HG03066 (cell line): ENCODE data around the gene ARHGEF37.
"Not testable (repeated sequence)": the region's sequence is repeated elsewhere in the genome, so short reads cannot be mapped to it uniquely, and the experiment has no call there.

Source experiments
- ATAC-seq: cut with Tn5 transposase; IDR thresholded peaks from one replicate; pipeline ENCODE4 v1.9.1; 2021; ENCODE audit warnings: low read depth; ENCODE audit not compliant: unreplicated experiment

The ARHGEF37 gene

DNA sequence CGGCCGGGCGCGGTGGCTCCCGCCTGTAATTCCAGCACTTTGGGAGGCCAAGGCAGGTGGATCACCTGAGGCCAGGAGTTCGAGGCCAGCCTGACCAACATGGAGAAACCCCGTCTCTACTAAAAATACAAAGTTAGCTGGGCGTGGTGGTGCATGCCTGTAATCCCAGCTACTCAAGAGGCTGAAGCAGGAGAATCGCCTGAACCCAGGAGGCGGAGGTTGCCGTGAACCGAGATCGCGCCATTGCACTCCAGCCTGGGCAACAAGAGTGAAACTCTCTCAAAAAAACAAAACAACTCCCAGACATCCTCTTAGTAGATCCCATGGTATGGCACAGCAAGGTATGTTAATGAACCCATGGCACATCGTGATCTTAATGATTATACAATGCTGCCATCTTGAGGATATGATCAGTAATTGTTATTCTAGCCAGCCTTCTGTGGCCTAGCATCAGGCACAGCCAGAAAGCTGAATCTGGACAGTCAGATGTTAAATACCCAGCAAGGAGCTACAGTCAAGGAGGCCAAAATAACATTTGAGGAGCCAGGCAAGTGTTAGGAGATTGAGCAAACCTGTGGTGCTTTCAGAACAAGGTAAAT is 16.7 kb upstream of the ARHGEF37 start:
- ATAC-seq = peak; percentile 81

DNA sequence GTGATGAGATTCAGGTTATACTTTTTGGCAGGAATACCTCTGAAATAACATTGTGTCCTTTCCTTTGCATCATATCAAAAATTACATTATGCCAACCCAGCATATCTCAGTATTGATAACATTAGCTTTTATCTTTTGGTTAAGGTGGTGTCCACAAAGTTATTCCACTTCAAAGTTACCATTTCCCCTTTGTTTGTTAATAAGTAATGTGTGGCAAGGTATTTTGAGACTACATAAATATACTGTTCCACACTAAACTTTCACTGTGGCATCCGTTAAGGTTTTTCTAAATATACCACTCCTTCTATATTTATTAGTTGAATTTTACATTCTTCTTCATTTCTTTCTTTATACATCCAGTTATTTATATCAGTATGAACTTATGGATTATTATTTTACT is 14.1 kb upstream of the ARHGEF37 start:
- ATAC-seq = no peak

DNA sequence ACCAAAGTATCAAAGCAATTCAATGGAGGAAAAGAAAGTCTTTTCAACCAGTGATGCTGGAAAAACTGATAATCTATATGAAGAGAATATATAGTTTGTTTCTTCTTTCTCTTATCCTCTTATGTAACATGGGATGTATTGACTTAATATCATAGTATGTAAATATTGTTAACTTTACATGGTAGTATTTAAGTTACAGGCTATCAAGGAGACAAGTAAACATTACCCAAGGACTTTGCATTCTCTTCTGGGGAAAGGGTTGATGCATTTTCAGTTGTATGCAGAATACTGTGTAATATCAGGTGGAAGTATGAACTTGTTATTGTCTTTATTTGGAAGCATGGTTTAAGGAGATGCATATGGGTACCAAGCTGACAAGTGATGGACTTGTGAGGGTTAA is 9.1 kb upstream of the ARHGEF37 start:
- no peak for ATAC-seq

DNA sequence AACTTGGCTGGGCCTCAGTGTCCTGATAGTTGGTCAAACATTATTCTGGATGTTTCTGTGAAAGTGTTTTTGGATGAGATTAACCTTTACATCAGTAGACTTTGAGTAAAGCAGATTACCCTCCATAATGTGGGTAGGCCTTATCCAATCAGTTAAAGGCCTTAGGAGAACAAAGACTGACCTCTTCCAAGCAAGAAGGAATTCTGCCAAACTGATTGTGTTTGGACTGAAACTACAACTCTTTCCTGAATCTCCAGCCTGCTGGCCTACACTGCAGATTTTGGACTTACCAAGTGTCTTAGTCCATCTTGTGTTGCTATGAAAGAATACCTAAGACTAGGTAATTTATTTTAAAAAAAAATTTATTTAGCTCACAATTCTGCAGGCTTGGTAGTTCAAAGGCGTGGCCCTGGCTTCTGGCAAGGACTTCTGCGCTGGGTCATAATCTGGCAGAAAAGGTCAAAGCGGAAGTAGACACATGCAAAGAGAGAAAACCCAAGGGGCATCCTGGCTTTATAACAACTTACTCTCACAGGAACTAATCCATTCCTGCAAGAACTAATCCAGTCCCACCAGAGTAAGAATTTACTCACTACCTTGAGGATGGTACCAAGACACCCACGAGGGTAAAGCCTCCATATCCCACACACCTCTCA is 8.6 kb upstream of the ARHGEF37 start:
- ATAC-seq = no peak

DNA sequence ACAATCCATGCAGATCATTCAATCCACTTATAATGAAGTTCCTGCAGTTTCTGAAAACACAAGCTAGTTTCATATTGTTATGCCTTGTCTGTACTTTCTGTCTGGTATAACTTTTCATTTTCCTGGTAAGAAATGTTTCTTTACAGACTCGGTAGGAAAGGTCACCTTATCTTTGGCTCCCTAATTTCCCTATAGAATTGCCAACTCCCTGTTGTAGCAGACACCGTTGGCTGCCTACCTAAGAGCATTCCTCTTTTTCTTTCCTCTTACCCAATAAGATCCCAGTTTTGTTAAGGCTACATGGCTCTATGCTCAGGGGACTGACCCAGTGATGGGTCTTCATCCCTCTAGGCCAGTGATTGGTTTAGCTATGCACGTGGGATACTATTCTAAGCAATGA is 6.2 kb upstream of the ARHGEF37 start:
- ATAC-seq = no peak

DNA sequence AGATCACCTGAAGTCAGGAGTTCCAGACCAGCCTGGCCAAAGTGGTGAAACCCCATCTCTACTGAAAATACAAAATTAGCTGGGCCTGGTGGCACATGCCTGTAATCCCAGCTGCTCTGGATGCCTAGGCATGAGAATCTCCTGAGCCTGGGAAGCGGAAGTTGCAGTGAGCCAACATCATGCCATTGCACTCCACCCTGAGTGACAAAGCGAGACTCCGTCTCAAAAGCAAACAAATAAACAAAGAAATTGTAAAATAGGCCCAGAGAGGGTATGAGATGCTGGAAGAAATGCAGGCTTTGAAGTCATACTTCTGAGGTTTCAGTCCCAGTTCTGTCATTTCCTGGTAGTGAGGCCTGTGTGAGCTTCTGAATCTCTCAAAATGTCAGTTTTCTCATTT is 5.3 kb upstream of the ARHGEF37 start:
- ATAC-seq = no peak

DNA sequence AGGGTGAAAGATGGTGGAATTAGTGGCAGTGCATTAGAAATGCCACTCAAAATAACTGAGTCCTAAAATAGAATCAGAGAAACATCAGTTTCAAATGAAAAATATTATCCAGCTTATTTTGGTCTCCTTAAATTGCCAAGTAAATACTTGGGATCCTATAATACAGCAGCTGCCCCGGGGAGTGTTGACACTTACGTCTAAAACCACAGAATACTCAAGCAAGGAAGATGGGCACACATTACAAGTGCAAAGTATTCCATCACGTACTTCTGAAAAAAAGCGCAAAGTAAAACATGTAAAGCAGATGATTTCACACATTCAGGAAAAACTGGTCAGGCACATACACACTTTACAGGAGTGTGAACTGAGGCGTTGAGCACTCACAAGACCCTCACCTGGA is 2.4 kb upstream of the ARHGEF37 start:
- ATAC-seq = no peak

DNA sequence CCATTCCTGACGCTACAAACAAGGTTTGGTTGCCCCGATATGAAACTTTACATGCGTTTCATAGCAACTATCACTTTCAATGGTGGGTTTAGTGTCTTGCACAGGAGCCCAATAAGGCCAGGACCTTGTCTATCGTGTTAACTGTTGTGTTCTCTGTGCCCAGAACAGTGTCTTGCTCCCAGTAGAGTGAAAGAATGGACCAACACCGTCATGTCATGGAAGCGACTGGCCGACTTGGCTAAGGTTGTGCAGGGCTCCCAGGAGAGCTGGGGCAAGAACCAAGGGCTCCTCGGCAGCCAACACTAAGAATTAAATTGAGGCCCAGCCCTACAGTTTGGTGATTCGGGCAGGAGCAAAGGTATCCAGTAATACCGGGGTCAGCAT is 498 bp upstream of the ARHGEF37 start:
- ATAC-seq = no peak

DNA sequence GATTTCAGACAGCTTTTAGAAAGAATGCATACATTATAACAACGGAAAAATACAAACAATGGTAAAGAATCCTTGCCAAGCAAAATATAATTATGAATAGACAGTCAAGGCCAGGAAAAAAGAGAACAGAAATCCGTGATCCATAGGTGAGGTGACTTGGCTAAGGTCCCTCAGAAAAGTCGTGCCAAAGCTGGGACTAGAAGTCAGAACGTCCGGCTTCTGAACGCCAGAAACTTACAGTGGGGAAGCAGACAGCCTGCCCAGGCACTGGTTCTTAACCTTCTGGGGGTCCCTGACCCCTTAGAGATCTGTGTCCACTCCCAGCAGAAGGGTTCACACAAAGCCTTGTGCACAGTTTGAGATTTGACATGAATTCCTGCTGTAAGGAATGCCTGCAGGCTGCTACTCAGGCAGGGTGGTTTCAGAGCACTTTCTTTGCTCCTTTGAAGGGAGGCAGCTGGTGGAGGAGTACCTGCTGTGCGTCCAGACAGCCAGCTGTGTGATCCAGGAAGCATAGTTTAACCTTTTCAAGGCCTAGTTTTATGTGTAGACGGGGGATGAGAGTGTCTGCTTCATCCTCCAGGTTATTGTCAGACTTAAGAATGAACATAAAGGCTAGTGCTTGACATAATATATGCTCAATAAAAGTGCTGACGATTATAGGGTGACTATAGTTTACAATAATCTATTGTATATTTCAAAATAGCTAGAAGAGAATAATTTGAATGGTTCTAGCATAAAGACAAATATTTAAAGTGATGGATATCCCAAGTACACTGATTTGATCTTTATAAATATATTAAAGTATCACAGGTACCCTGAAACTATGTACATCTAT is 852 bp downstream of the ARHGEF37 start:
- ATAC-seq = no peak

DNA sequence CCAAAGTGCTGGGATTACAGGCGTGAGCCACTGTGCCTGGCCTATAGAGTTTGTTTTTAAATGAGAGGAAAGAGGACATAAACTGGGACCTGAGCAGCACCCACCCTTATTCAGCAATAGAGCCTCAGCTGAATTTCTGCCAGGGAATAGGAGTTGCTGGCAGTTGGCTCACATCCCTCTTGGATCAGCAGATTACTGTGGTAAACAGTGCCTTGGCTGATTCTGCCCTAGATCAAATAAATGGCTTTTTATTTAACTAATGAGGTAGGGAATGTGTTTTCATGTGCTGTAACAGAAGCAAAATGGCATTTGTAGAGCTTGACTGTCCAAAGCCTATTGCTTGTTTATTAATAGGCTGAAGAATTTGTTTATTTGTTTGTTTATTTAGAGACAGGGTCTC is 2.1 kb downstream of the ARHGEF37 start:
- no peak for ATAC-seq

DNA sequence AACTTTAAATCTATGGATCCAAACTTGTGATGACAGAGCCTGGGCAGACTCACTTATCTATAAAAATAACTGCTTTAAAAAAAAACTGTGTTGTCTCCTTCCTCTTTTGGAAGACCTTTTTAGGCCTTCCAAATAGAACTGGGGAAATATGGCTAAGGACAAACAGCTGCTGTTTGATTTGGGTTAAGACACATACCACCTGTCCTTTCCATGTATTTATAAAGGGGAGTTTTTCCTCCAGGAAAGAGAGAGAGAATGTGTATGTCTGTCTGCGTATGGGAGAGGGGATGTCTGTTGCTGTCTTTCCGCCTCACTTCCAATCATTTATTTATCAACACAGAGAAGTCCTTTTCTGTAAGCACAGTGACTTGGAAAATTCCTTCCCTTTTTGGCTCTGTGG is 2.8 kb downstream of the ARHGEF37 start:
- no peak for ATAC-seq

DNA sequence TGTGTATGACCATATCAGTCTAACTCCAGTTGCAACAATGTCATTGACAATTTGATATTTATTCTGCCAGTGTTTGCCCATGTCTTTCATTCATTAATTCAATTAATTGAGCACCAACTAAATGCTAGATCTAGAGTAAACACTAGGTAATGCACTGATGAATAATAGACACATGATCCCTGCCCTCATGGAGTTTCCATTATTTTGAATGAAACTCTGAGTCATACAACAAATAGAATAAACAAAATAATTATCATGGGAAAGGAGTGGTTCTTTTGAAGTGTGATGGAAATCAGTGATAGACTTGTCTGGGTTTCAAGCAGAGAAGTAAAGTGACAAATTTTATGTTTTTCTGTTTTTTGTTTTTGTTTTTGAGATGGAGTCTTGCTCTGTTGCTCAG is 4.6 kb downstream of the ARHGEF37 start:
- ATAC-seq = no peak

DNA sequence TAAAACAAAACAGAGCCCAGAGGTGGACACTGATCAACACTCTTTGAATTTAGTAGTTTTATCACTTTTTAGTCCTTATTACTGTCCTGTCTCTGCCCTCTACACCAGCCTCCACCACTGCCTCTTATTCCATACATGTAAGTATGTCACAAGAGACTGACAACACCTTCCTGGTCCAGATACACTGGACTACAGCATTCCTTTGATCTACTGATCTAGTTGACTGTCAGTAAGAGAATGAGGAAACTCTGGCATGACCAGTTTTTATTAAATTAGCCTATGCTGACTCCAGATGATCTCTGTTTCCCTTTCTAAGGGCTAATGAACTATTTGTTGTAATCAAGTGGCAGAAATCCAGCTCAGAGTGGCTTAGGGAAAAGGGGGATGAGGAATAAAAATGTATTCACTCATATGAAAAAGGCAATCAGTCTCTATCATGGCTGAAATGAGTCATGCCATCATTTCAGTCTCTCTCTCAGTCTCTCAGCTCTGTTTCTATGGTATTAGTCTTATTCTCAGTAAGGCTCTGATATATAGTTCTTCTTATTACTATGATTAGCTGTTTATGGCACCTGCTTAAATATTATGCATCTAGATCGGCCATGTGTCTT is 5.5 kb downstream of the ARHGEF37 start:
- ATAC-seq = no peak

DNA sequence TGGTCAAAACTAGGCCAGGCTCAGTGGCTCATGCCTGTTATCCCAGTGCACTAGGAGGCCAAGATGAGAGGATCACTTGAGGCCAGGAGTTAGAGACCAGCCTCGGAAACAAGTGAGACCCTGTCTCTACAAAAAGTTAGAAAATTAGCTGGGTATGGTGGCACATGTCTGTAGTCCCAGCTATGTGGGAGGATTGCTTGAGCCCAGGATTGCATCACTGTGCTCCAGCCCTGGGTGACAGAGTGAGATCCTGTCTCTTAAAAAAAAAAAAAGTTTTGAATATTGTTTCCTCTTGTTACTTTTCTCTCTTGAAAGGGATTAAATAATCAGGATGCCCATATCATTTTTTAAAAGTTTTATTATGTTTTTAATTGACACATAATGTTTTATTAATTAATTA is 7.6 kb downstream of the ARHGEF37 start:
- no peak for ATAC-seq

DNA sequence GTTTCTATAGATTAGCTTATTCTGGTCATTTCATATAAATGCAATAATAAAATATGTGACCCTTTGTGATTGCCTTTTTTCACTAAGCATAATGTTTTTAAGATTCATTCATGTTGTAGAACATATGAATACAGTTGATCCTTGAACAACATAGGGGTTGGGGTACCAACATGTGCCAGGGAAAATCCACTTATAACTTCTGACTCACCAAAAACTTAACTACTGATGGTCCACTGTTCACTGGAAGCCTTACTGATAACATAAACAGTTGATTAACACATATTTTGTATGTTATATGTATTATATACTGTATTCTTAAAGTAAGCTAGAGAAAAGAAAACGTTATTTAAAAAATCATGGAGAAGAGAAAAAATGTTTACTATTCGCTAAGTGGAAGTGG is 12.1 kb downstream of the ARHGEF37 start:
- no peak for ATAC-seq

DNA sequence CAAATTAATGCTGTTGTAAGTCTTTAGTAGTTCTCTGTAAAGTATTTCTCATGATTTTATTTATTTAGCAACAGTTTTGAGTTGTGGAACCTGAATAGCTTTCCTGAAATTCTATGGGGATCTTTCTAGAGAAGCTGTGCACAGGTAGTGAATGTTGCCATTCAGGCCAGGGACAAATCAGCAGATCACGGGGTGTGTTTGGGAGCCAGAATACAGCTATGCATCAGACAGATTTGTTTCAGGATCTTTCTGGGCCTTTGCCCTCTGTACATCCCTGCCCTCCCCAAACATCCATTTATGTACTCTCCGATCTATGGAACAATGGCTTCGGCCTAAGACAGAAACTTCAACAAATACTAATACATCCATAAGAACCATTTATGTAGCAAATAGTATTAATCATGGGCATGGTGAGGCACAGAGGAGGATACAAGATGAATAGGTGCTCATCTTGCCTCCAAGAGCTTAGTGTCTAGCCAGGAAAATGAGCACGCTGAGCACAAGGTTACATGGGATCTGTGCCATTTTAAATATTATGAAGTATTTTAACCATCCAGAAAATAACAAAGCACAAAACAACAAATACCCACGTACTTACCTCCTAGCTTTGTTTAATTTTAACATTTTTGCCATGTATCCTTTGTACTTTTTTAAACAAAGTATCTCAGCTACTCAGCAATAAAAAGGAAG is 13.1 kb downstream of the ARHGEF37 start:
- ATAC-seq = no peak

DNA sequence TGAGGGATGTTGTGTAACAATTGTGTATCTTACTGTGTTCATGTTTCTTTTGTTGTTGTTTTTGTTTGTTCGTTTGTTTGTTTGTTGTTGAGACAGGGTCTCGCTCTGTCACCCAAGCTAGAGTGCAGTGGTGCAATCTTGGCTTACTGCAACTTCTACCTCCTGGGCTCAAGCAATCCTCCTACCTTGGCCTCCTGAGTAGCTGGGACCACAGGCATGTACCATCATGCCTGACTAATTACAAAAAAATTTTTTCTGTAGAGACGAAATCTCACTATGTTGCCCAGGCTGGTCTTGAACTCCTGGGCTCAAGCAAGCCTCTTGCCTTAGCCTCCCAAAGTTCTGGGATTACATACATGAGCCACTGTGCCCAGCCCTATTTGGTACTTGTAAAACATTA is 13.8 kb downstream of the ARHGEF37 start:
- not testable (repeated sequence) for ATAC-seq

DNA sequence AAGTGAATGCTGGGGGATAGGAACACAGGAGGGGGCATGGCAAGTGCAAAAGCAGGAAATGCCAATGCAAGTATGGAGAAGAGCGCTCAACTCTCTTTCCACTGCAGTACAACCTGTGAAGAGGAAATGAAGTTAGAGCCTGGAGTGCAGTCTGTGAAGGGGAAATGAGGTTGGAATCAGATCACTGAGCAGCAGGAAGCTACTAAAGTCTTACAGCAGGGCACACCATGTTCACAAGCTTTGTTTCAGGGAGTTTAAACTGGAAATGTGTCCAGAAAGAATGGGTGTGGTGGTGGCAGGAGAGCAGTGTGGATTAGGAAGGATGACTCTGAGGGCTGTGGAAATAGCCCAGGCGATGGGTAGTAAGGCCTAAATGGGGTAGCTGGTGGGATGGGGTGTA is 15.4 kb downstream of the ARHGEF37 start:
- ATAC-seq = no peak

DNA sequence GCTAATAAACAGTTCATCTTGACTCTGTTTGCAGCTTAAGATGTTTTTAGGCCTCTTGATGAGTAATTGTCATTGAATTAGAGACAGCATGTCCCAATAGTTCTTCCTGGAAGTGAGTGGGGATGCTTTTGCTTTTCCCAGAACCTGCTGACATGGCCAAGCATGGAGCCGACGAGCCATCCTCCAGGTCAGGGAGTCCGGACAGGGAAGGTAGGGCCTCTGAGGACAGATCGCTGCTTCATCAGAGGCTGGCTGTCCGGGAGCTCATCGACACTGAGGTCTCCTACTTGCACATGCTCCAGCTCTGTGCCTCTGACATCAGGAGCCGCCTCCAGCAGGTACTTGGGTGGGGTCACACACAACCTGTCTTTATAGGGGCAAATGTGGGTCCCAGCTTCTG is 16.3 kb downstream of the ARHGEF37 start:
- no peak for ATAC-seq

DNA sequence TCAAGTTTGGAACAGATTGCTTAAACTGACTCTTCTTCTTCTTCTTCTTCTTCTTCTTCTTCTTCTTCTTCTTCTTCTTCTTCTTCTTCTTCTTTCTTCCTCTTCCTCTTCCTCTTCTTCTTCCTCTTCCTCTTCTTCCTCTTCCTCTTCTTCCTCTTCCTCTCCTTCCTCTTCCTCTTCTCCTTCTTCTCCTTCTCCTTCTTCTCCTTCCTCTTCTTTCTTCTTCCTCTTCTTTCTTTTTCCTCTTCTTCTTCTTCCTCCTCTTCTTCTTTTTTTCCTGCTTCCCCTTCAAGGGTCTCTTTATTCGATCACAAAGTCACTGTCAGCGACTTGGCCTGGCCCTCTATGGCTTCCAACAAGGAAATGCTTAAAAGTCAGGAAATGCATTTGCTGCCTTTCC is 16.9 kb downstream of the ARHGEF37 start:
- ATAC-seq = not testable (repeated sequence)

DNA sequence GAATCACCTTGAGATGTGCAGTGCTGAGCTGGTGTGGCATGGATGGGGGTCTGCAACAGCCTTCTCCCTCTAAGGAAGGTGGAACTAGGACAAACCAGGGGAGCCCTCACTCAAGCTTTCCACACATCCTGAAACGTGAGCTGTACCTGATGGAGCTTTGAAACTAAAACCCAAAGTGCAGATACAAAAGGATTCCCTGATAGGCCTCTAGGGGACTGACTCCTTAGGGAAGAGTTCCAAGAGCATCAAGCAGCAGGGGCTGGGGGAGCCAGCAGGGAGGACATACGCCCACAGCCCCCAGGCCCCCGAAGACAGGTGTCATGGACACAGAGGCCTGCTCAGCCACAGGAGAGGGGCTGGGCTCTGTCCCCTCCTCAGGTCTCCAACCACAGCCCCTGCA is 17.7 kb downstream of the ARHGEF37 start:
- no peak for ATAC-seq
